ENCODE results near the gene MYH4. TPM values are rescaled to one million over a fixed set of nuclear protein-coding genes. Genes with fewer than 3 reads are reported as not detected.

MYH4 gene
- total RNA-seq, 1 donor from 2014 or later, result not detected

DNA sequence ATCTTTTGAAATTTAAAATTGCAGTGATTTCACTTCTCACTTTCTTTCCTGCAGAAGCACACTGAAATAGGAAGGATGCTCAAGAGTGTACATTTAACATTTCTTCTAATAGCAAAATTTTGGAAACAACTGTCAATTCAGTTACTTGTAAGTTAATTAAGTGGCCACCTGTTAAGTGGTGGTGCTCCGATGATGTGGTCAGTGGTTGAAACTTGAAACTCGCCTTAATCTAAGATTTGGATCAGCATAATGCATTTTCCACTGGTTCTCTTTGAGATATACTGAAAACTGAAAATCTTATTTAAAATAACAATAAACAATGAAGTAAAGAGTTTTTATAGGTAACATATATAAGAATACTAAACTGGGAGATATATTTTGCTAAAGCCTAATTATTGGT lies 40.6 kb downstream of the MYH4 start:
- H3K9me3 Mint-ChIP-seq (ENCODE audit: low read depth), result peaks cover 9% of the 10 kb centered on the region
- DNase-seq (ENCODE audit: low spot score), result no peak
- no peak overlapping the region for H3K27ac Mint-ChIP-seq (ENCODE audit: unreplicated experiment)
- no peaks in the 10 kb centered on the region for H3K4me1 Mint-ChIP-seq (ENCODE audit: low read depth)
- no peak overlapping the region for H3K4me3 Mint-ChIP-seq (ENCODE audit: unreplicated experiment)
- peaks cover 10% of the 10 kb centered on the region for H3K27me3 Mint-ChIP-seq (ENCODE audit: low read depth)
- no peaks in the 10 kb centered on the region for H3K36me3 Mint-ChIP-seq (ENCODE audit: low read depth)
- TF ChIP-seq, protein P1, sequence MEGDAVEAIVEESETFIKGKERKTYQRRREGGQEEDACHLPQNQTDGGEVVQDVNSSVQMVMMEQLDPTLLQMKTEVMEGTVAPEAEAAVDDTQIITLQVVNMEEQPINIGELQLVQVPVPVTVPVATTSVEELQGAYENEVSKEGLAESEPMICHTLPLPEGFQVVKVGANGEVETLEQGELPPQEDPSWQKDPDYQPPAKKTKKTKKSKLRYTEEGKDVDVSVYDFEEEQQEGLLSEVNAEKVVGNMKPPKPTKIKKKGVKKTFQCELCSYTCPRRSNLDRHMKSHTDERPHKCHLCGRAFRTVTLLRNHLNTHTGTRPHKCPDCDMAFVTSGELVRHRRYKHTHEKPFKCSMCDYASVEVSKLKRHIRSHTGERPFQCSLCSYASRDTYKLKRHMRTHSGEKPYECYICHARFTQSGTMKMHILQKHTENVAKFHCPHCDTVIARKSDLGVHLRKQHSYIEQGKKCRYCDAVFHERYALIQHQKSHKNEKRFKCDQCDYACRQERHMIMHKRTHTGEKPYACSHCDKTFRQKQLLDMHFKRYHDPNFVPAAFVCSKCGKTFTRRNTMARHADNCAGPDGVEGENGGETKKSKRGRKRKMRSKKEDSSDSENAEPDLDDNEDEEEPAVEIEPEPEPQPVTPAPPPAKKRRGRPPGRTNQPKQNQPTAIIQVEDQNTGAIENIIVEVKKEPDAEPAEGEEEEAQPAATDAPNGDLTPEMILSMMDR (IDR thresholded peaks at IDR 0.05), result no peak

DNA sequence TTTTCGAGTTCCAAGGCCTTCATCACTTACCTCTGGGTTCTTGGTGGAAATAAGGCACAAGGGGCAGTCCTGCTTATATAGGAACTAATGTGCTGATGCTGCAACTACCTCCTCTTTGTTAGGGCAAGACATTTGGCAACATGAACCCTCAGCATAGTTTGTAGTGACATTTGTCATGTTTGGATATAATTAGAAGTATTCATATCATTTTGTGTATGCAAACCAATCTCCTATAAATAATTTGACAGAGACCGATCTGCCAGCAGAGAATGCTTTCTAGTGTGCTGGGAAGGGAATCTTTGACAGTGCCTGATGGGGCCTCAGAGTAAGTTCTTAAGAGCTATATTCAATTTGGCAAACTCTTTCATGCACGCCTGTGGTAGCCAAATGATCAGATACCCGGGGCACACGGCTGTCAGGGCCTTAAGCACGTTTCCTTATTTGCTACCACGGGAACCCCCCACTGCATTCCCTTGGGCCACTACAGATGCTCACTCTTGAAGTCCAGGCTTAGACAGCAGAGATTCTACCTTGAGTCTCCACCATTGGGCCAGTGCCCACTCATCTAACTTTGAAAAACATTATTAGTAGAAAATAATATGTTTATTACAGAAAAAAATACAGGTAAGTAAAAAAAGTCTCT lies 47.3 kb downstream of the MYH4 start, which contains the start of gene MYH8:
TSS of gene MYH8 (minus strand) at position 51 of the 643 bp plus-strand sequence. CDS start 1,723 bp downstream, outside the sequence.
- no peaks in the 10 kb centered on the region for H3K9me3 Mint-ChIP-seq (ENCODE audit: low read depth)
- no peak for DNase-seq (ENCODE audit: low spot score)
- peaks cover 4% of the 10 kb centered on the region for H3K27me3 Mint-ChIP-seq (ENCODE audit: low read depth)
- H3K27ac Mint-ChIP-seq (ENCODE audit: unreplicated experiment), result no peak within 1 kb of the TSS
- H3K36me3 Mint-ChIP-seq (ENCODE audit: low read depth), result no peaks in the 10 kb centered on the region
- TF ChIP-seq, protein P1 (IDR thresholded peaks at IDR 0.05), result no peak
- no peaks in the 10 kb centered on the region for H3K4me1 Mint-ChIP-seq (ENCODE audit: low read depth)
- no peak within 1 kb of the TSS for H3K4me3 Mint-ChIP-seq (ENCODE audit: unreplicated experiment)

DNA sequence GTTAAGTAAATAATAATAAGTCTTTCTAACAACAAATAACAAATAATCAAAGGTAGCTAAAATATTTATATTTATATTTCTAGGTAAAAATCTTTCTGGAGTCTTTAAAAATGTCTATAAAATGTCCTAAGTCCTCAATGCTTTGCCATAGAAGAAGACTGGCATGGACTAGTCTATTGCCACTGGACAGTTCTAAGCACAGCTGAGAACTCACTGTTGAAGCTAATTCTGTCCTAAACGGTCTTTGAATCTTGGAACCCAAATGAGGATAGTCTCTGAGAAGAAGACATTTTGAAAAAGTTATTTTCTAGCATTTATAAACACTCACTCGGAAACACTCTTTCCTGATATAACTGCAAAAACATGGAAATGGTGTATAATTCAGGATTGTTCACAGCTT lies 48.1 kb downstream of the MYH4 start:
- no peak for DNase-seq (ENCODE audit: low spot score)
- TF ChIP-seq, protein P1 (IDR thresholded peaks at IDR 0.05), result no peak
- no peaks in the 10 kb centered on the region for H3K9me3 Mint-ChIP-seq (ENCODE audit: low read depth)
- peaks cover 2% of the 10 kb centered on the region for H3K27me3 Mint-ChIP-seq (ENCODE audit: low read depth)
- H3K27ac Mint-ChIP-seq (ENCODE audit: unreplicated experiment), result no peak overlapping the region
- H3K36me3 Mint-ChIP-seq (ENCODE audit: low read depth), result no peaks in the 10 kb centered on the region
- no peaks in the 10 kb centered on the region for H3K4me1 Mint-ChIP-seq (ENCODE audit: low read depth)
- no peak overlapping the region for H3K4me3 Mint-ChIP-seq (ENCODE audit: unreplicated experiment)

DNA sequence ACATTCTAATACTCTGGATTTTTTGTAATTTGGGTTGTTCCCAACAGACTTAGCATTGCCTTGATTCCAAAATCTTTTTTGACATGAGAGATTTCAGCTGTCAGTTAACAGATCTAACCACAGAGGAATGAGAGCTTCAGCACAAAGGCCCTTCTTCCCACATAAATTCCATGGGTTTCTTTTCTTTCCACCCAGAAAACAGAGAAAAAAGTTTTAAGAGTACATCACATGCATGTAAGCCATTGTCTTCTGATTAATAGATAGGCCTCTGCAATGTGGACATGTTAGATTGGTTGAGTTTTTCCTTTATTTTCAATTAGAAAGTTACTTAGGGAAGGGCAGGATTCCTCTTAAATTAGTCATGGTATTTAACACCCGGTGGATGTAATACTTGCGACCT lies 48.5 kb downstream of the MYH4 start:
- Mint-ChIP-seq H3K4me3 (ENCODE audit: unreplicated experiment) (no peak overlapping the region), H3K4me1 (ENCODE audit: low read depth) (no peaks in the 10 kb centered on the region), H3K27me3 (ENCODE audit: low read depth) (peaks cover 2% of the 10 kb centered on the region), H3K36me3 (ENCODE audit: low read depth) (no peaks in the 10 kb centered on the region), H3K9me3 (ENCODE audit: low read depth) (no peaks in the 10 kb centered on the region), H3K27ac (ENCODE audit: unreplicated experiment) (no peak overlapping the region)
- no peak for DNase-seq (ENCODE audit: low spot score)
- TF ChIP-seq, protein P1 (IDR thresholded peaks at IDR 0.05), result no peak

DNA sequence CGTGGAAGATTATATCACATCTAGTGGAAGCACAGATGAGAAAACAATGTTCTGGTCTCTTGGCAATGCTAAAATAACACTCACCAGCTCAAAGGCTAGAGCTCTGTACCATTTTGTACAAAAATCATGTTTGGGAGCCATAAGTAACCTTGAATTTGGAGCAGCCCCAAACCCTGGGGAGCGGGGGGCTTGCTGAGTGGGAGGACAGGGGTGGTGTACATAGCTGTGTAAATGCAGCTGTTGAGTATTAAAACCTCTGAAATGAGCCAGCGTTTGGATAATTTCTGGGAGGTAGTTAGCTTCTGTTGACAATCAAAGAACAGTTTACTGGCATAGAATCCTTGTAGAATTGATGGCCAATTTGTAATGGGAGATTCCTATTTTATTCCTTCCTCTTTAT lies 51.9 kb downstream of the MYH4 start:
- H3K4me3 Mint-ChIP-seq (ENCODE audit: unreplicated experiment), result no peak overlapping the region
- TF ChIP-seq, protein P1 (IDR thresholded peaks at IDR 0.05), result no peak
- H3K27ac Mint-ChIP-seq (ENCODE audit: unreplicated experiment), result no peak overlapping the region
- no peaks in the 10 kb centered on the region for H3K36me3 Mint-ChIP-seq (ENCODE audit: low read depth)
- H3K27me3 Mint-ChIP-seq (ENCODE audit: low read depth), result no peaks in the 10 kb centered on the region
- DNase-seq (ENCODE audit: low spot score), result no peak
- no peaks in the 10 kb centered on the region for H3K4me1 Mint-ChIP-seq (ENCODE audit: low read depth)
- no peaks in the 10 kb centered on the region for H3K9me3 Mint-ChIP-seq (ENCODE audit: low read depth)

Data from chondrocyte (in vitro differentiated cells).